HepG2 (cell line): Measurements from ENCODE around the gene DDT. TPM values are rescaled to one million over a fixed set of nuclear protein-coding genes. Genes with fewer than 3 reads are reported as not detected.
"Not testable (repeated sequence)": the region's sequence is repeated elsewhere in the genome, so short reads cannot be mapped to it uniquely, and the experiment has no call there.

Experiments
- ATAC-seq: fragments of 200-7000 bp; cut with Tn5 transposase; 3 replicates; pipeline ENCODE4 v1.9.1; 2020; ENCODE audit warnings: mild to moderate bottlenecking, moderate library complexity
- BruUV-seq: library from RNA; stranded (reverse); fragments of 400-500 nt; replicated peaks from 2 replicates; lab custom pipeline; 2021; lab: Mats Ljungman, UMichigan
- CTCF ChIA-PET: fragments of 300-600 bp; formaldehyde crosslinking; extraction: SDS; loops from one replicate; lab custom pipeline; 2021; ENCODE audit warnings: low total read pairs, inconsistent platforms, low intra/inter-chr PET ratio; lab: Yijun Ruan, JAX
- POLR2A ChIA-PET: fragments of 350-600 bp; sonication (Branson Sonifier 250); formaldehyde crosslinking; loops from one replicate; lab custom pipeline; 2020; ENCODE audit warnings: antibody characterized with exemption, inconsistent platforms; lab: Yijun Ruan, JAX
- DNase-seq: peaks from one replicate; pipeline ENCODE4 v3.0.0-alpha.2; 2015; ENCODE audit warnings: low spot score
- FAIRE-seq: peaks from 3 replicates; lab custom pipeline; 2011; peaks lifted over from hg19 to GRCh38; lab: Jason Lieb, UNC
- H2AFZ ChIP-seq: one replicate; pipeline ENCODE4 v1.6.1; 2011; ENCODE audit warnings: low read length, inconsistent platforms
- H3K27ac ChIP-seq: fragments of 300-600 bp; 3 replicates; pipeline ENCODE4 v1.8.0; 2011; ENCODE audit warnings: mixed run types, mild to moderate bottlenecking, mixed read lengths, low read length, inconsistent platforms; ENCODE audit not compliant: insufficient read depth; ENCODE audit errors: extremely low read length
- H3K27me3 ChIP-seq, 2 experiments: fragments of 200-600 bp in 1 of 2; 2 replicates in 1 of 2; 3 replicates in 1 of 2; pipeline versions ENCODE4 v1.6.0 to v1.8.0; 2011; ENCODE audit warnings: low read length in 2 of 2, mild to moderate bottlenecking in 2 of 2, moderate library complexity in 2 of 2, inconsistent platforms in 1 of 2; ENCODE audit not compliant: insufficient read depth in 2 of 2, control insufficient read depth in 1 of 2
- H3K36me3 ChIP-seq, 2 experiments: fragments of 200-600 bp in 1 of 2; replicated peaks in 1 of 2; 2 replicates in 1 of 2; 3 replicates in 1 of 2; pipeline versions ENCODE4 v1.5.1 to v1.8.0; 2011; ENCODE audit warnings: low read length in 2 of 2, inconsistent platforms in 1 of 2; ENCODE audit not compliant: insufficient read depth in 2 of 2, control insufficient read depth in 1 of 2
- H3K4me1 ChIP-seq: 2 replicates; pipeline ENCODE4 v1.5.1; 2012; ENCODE audit warnings: low read length, inconsistent platforms; ENCODE audit not compliant: insufficient read depth
- H3K4me2 ChIP-seq: 2 replicates; pipeline ENCODE4 v1.6.0; 2011; ENCODE audit warnings: low read depth, low read length, inconsistent platforms
- H3K4me3 ChIP-seq, 3 experiments: fragments of 200-600 bp in 1 of 3; sonication (generic), shearing (Covaris generic) in 1 of 3; replicated peaks in 1 of 3; 2 replicates each; pipeline ENCODE4 v1.5.1; 2011 to 2016; ENCODE audit warnings: low read length in 3 of 3, inconsistent platforms in 2 of 3, low read depth in 2 of 3, mild to moderate bottlenecking in 2 of 3, control low read depth in 1 of 3, mixed read lengths in 1 of 3; ENCODE audit not compliant: insufficient read depth in 1 of 3
- H3K79me2 ChIP-seq: one replicate; pipeline ENCODE4 v1.6.1; 2011; ENCODE audit warnings: low read length, inconsistent platforms; ENCODE audit not compliant: insufficient read depth
- H3K9ac ChIP-seq: 2 replicates; pipeline ENCODE4 v1.6.0; 2011; ENCODE audit warnings: mild to moderate bottlenecking, low read depth, low read length, inconsistent platforms; ENCODE audit not compliant: insufficient read depth
- H3K9me3 ChIP-seq: 2 replicates; pipeline ENCODE4 v1.5.1; 2012; ENCODE audit warnings: mild to moderate bottlenecking, low read length
- H4K20me1 ChIP-seq: 2 replicates; pipeline ENCODE4 v1.6.0; 2011; ENCODE audit warnings: inconsistent platforms, mild to moderate bottlenecking, low read length, moderate library complexity; ENCODE audit not compliant: insufficient read depth
- YY1 ChIP-seq: IDR thresholded peaks from 2 replicates; pipeline ENCODE4 v1.6.1; 2011; ENCODE audit warnings: low read length, low read depth, moderate library complexity, mild to moderate bottlenecking; ENCODE audit not compliant: insufficient read depth, insufficient replicate concordance
- WGBS: methylation state at CpG from one replicate; pipeline ENCODE4 v1.1.6; 2017; ENCODE audit warnings: low lambda C conversion rate; 5-methylcytosine and 5-hydroxymethylcytosine counted together
- in situ Hi-C: cut with HindIII; loops from 2 replicates; pipeline ENCODE4 v1.10.0; 2017; ENCODE audit warnings: low pct_unique_long_range_greater_than_20kb; ENCODE audit not compliant: extremely low pct_ligation_motif_present
- intact Hi-C: fragments of 100-400 bp; cut with micrococcal nuclease; formaldehyde crosslinking; loops from one replicate; pipeline ENCODE4 v1.10.0; 2022; ENCODE audit not compliant: unreplicated experiment
- polyA plus RNA-seq, 8 experiments: library from polyadenylated mRNA; depleted of rRNA in 3 of 8; stranded (reverse) in 7 of 8; unstranded in 1 of 8; fragments of >200 nt; fragmentation: Illumina TruSeq in 4 of 8; extraction: Trizol in 4 of 8; gene quantifications; 2 replicates each; pipeline versions ENCODE4 v1.2.1 to v1.2.3, GENCODE V29; 2011 to 2016; ENCODE audit warnings: low read depth in 4 of 8, missing spikeins in 1 of 8, mixed read lengths in 1 of 8; ENCODE audit not compliant: insufficient read depth in 1 of 8
- total RNA-seq, 5 experiments: library from RNA; depleted of rRNA; stranded (reverse); fragments of >200 nt; fragmentation: Illumina TruSeq; extraction: Trizol; gene quantifications; 2 replicates each; pipeline ENCODE4 v1.2.3, GENCODE V29; 2016; ENCODE audit warnings: low read depth in 1 of 5

The DDT gene
- total and polyA plus RNA-seq, 2 of the 13 experiments (the other 11 are each of a cell fraction or from before 2014, with no cell fraction given): 143 to 181 TPM

GRCh38 chr22:23993581-23994177, 19.4 kb upstream of the DDT start:
- H3K36me3 ChIP-seq, H3K9me3 ChIP-seq, H3K27me3 ChIP-seq, ATAC-seq, H3K9ac ChIP-seq, BruUV-seq, intact Hi-C loops, POLR2A ChIA-PET, in situ Hi-C loops, H3K4me2 ChIP-seq, CTCF ChIA-PET, H3K79me2 ChIP-seq, H3K4me1 ChIP-seq, H4K20me1 ChIP-seq, DNase-seq, H3K4me3 ChIP-seq, H3K27ac ChIP-seq: not testable (repeated sequence)
- FAIRE-seq: peak; percentile 26
- peak; percentile 19 for TF ChIP-seq YY1
- WGBS: 9% methylated on average over 4 of the region's 4 CpGs
- peak overlapping the region; percentile 27 for H2AFZ ChIP-seq

- FAIRE-seq, in situ Hi-C loops, intact Hi-C loops, CTCF ChIA-PET, H3K9me3 ChIP-seq, H3K27ac ChIP-seq, DNase-seq, H3K36me3 ChIP-seq, ATAC-seq, H3K4me3 ChIP-seq, H4K20me1 ChIP-seq, H3K4me2 ChIP-seq, BruUV-seq, H3K4me1 ChIP-seq, H3K9ac ChIP-seq, H3K27me3 ChIP-seq, H2AFZ ChIP-seq, POLR2A ChIA-PET, H3K79me2 ChIP-seq: not testable (repeated sequence)
- 42% methylated on average over 2 of the region's 2 CpGs for WGBS
Observed at GRCh38 chr22:23993080-23993479, 18.8 kb upstream of the DDT start.

- ATAC-seq: peak; percentile 79
- CTCF ChIA-PET, POLR2A ChIA-PET, H3K36me3 ChIP-seq, DNase-seq, H3K4me3 ChIP-seq, H3K9me3 ChIP-seq, H3K79me2 ChIP-seq, BruUV-seq, H3K4me2 ChIP-seq, H3K27me3 ChIP-seq, intact Hi-C loops, H4K20me1 ChIP-seq, in situ Hi-C loops, H2AFZ ChIP-seq, H3K9ac ChIP-seq, FAIRE-seq, H3K27ac ChIP-seq, H3K4me1 ChIP-seq: not testable (repeated sequence)
- 33% methylated on average over 1 of the region's 3 CpGs for WGBS
Observed at GRCh38 chr22:23989583-23990244, 15.5 kb upstream of the DDT start.

GRCh38 chr22:23986538-23987178, 12.4 kb upstream of the DDT start:
- H3K9me3 ChIP-seq, H3K79me2 ChIP-seq, H3K27me3 ChIP-seq, ATAC-seq, BruUV-seq, H3K4me2 ChIP-seq, H3K36me3 ChIP-seq, H2AFZ ChIP-seq, CTCF ChIA-PET, H4K20me1 ChIP-seq, H3K4me3 ChIP-seq, H3K27ac ChIP-seq, H3K9ac ChIP-seq, FAIRE-seq, in situ Hi-C loops, DNase-seq, intact Hi-C loops, H3K4me1 ChIP-seq, POLR2A ChIA-PET: not testable (repeated sequence)
- WGBS: no CpG with 5 or more reads among the region's 4 CpGs
